NCI-H226 (cell line): Measurements from ENCODE around the gene CCL27.

Experiments used
- DNase-seq: peaks from one replicate; pipeline ENCODE4 v3.0.0-alpha.2; 2015

Gene CCL27

DNA sequence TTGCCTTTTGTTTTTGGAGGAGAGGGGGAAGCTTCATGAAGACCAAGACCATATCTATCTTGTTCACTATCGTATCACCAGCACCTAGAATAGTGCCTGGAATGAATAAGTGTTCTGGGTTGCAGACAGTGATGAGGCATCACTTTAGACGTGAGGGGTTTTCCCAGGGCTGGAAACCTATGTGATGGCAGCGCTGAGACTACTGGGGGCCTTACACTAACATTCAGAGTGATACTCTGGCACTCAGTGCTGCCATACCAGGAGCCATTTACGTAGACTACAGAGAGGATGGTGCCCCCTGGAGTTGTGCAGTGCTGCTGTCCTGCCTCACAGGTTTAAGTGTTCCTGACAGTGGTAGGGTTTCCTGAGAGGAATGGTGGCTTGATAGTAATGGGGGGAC is 21.7 kb upstream of the CCL27 start:
- no peak for DNase-seq

DNA sequence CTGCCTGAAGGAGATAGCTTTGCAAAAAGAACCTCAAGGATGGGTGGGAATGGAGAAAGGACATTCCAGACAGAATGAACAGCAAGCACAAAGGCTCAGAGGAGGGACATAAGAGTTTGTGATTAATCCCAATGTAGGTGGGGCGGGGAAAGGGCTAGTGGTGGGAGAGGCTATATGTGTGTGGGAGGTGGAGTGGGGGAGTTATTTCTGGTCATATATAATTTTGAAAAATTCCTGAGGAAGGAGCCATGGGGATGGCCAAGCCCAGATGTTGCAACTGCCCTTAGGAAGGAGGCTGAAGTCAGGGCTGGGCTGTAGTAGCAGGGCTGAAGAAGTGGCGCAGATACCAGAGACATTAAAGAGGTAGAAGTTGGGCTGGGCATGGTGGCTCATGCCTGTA is 13.4 kb upstream of the CCL27 start:
- peak; percentile 14 for DNase-seq

- DNase-seq = peak; percentile 34
Observed at GRCh38 chr9:34675048-34675714, 12.7 kb upstream of the CCL27 start.

GRCh38 chr9:34674440-34674839 is 12.0 kb upstream of the CCL27 start:
- no peak for DNase-seq

DNA sequence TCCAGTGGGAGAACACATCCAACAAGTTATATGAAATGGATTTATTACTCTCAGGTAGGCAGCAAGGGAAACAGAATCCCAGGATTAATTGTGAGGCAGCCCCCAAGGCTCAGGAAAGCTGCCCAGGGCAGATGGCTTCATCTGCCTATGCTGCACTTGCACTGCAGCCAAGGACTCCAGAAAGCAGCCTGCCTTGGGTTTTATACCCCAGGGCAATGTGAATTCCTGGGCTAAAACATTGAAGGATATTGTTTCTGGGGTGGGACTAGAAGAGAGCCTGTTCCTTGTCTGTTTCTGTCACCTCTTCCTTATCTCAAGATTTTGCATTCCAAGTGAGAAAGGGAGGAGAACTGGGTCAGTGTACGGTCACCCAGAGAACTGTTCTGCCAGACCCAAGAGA is 8.8 kb upstream of the CCL27 start:
- DNase-seq = no peak

DNA sequence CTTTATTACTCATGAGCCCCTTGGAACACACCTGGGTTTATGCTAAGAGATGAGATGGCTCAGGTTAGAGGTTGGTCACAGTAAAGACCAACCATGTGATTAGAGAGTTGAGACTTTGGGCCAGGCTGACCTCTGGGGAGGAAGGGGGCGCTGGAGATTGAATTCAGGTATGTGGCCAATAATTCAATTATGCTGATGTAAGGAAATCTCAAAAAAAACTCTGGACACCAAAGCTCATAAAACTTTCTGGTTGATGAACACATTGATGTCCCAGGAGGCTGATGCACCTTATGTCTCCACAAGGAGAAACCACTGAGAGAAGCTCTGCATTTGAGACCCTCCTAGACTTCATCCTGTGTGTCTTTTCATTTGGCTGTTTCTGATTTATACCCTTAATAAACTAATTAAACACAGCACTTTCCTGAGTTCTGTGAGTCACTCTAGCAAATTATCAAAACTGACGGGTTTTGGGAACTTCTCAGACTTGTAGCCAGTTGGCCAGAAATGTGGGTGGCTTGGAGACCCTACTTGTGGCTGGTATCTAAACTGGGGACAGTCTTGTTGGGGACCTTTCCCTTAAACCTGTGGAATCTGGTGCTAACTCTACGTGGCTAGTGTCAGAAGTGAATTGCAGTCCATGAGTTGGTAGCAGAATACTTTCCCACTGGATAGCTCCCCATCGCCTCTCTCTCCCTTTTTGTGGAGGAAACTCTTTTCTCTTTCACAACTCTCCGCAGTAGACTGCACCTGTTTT is 7.5 kb upstream of the CCL27 start:
- DNase-seq = no peak

GRCh38 chr9:34665381-34666250 is 3.2 kb upstream of the CCL27 start:
- DNase-seq = peak; percentile 70

DNA sequence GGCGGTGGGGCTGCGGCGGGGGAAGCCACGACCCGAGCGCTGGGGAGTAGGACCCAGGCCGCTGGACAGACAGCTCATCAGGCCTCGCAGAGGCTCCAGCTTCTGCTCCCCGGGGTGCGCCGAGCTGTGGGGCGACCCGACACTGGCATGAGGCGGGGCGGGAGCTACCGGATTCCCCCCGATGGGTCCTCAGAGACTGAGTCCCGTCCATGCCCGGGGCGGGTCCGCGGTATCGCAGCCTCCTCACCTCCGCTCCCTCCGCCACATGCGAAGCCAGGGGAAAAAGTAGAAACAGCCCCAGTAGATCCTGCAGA is 2.6 kb upstream of the CCL27 start:
- no peak for DNase-seq

DNA sequence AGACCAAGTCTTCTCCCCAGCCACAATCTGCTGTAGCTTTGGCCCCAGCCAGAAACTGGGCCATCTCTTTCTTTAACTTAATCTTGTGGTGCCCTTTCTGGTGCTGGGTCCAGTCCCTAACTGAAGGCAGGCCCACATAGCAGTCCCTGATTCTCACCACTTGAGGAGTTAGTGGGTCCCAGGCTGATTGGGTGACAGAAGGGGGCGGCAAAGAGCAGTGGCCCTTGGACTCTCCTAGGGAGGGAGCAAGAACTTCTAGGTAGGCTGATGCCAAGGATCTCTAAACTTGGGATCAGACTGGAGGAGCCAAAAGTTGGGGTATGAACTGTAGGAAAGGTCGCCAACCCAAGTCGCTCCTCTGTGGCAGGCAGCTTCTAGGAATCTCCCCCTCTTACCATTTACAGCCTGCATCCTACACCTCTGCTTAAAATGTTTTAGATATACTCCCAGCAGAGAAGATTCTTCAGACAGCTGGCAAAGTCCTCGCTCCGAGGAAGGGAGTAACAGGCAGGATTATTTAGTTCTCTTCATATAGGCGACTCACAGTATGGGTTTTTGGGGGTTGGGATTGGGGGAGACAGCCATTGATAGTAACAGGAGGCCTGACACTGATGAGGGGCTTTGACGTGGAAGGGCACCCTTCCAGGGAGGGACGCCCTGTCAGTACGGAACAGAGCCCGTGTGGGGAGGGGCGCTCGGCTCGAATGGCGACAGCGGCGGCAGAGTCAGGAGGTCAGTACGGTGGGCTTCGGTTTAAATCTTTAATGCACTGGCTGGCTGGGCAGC is 2.0 kb upstream of the CCL27 start:
- DNase-seq = peak; percentile 36

GRCh38 chr9:34663303-34663605 is 797 bp upstream of the CCL27 start:
- DNase-seq = no peak

- DNase-seq = no peak
Observed at GRCh38 chr9:34659592-34660253, 2.7 kb downstream of the CCL27 start.

GRCh38 chr9:34658461-34658860 is 4.0 kb downstream of the CCL27 start:
- DNase-seq = no peak

GRCh38 chr9:34656992-34657391 is 5.5 kb downstream of the CCL27 start:
- no peak for DNase-seq

DNA sequence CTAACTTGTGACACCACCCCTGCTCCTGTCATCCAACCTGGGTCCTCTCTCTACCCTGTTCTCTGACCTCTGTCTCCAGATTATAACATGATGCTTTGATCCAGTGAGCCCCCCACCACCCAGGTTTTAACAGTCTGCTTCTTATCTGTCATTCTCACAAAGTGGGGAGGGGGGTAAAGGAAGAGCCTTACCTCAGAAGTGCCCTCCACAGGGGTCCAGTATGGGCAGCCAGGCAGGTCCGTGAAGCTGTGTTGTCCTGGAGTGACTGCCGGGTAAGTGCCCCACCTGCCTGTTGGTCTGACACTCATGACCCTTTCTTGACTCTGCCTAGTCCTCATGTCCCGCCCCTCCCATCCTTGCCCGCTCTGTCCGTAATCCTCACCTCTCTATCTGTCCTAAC is 7.1 kb downstream of the CCL27 start:
- no peak for DNase-seq

GRCh38 chr9:34654323-34655051 is 8.0 kb downstream of the CCL27 start:
- no peak for DNase-seq

DNA sequence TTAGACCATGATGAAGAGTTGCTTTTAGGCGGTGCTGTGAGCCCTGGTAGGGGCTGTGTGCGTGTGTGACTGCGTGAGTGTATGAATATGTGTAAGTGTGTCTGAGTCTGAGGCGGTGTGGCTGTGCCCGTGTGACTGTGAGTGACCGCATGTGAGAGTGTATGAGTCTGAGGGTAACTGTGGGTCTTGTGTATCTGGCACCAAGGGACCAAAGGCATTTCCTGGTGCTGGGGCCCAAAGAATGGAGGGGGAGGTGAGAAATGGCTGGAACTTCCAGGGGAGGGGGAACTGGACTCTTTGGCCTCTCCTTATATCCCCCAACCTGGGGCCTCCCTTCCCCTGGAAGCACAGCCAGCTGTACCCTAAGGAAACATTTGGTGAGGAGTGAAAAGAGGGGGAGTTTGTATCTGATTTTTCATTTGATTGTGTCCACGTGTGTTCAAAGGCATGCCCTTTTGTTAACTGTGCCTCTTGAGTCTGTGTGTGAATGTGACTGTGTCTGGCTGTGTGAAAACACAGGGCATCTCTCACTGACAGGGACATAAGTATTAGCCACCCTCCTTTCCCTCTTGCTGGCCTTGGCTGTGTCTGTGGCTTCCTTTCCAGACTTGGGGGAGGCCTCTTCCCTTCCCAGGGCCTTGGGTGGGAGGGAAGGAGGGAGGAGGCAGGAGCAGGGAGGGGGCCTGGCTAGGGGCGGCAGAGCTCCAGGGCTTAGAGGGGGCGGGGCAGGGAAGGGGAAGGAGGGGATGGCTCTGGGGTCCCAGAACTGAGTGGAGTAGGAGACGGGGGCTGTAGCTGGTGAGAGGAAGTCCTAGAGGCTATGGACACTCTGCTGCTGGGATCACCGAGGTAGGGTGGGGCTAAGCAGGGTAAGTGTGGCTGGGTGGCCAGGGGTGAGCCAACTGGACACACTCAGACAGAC is 9.0 kb downstream of the CCL27 start:
- DNase-seq = no peak

- no peak for DNase-seq
Observed at GRCh38 chr9:34652602-34653000, 9.9 kb downstream of the CCL27 start.

GRCh38 chr9:34651876-34652601 is 10.4 kb downstream of the CCL27 start, which contains the start of gene IL11RA:
IL11RA (plus strand) TSS chr9:34652185; CDS start chr9:34655218, 3,033 bp downstream.
- peak; percentile 44 for DNase-seq

- DNase-seq = peak; percentile 56
Observed at GRCh38 chr9:34651321-34651720, 11.1 kb downstream of the CCL27 start.

DNA sequence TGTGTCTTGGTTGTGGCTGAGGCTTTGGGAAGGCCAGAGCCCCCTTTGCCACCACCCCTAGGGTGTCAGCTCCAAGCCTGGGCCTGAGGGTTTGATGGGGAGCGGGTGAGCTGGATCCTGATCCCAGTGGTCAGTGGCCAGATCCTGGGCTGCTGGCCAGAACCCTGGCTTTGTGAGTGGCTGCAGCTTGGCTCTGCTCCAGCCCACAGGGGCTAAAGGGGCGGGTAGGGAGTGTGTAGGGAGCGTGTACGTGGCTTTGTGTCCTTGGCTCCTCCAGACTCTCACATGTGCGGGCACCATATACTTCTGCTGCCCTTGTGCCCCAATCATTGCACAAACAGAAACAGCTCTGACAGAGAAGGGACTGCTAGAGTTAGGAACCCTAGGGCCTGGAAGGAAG is 11.6 kb downstream of the CCL27 start:
- no peak for DNase-seq
